GM18511 (cell line): ENCODE results near the gene OTUB2.

Experiments used
- ATAC-seq: cut with Tn5 transposase; IDR thresholded peaks from one replicate; pipeline ENCODE4 v1.9.1; 2021; ENCODE audit warnings: mild to moderate bottlenecking, moderate library complexity; ENCODE audit not compliant: unreplicated experiment

OTUB2 gene

DNA sequence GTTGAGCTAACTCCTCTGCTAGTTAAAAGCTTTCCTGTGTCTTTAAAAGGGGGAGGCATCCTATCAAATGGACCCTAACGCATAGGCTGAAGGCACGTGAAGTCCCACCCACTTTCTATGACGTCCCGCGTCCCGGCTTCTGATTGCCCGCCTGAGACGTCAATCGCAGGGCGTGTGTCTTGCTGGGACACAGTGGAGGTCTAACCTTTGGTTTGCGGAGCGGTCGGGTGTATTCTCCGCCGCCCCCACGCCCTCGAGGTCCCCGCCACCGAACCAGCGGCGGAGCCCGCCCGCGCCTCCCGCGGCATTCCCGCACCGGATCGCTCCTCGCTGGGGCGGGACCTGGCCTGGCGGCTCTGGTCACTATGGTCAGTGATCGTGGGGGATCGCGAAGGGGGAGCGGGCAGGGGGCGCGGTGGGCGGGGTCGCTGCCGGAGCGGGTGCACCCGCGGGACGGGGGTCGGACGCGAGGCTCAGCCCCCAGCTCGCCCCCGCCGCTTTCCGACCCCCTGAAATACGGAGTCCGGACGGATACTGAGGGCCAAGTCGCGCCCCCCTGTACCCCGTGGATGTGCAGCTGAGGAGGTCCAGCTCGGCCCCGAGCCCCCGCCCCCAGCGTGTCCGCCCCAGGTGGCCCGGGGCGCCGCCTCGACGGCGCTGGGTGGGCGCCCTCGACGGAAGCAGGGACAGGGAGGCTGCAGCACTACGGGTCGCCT, at the start of gene OTUB2:
TSS of gene OTUB2 (plus strand) at position 168 of the 716 bp plus-strand sequence. CDS start at position 366, 198 bp downstream.
- peak; percentile 98 for ATAC-seq

- peak; percentile 14 for ATAC-seq
Measured at GRCh38 chr14:93976477-93977057, 49.6 kb upstream of the OTUB2 start, which contains the start of gene ASB2. TSS of gene ASB2 (minus strand) at chr14:93976570. CDS start at chr14:93964539, 12,031 bp downstream.

DNA sequence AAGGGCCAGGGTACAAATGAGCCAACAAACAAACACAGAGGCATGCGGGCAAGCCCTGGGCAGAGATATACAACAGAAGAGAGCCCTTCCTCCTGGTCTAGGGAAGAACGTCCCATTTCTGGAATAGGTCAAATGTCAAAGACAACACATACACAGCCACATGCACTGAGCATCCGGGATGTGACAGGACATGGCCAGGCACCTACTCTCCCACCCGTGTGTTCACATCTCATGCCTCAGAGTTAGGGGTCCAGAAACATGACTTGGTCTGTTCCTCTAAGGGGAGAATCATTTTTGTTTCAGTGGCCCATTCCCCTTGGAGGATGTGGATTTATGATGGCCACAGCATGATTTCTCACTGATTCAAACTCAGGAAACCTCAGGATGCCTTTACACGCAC, 49.0 kb upstream of the OTUB2 start:
- ATAC-seq: no peak

DNA sequence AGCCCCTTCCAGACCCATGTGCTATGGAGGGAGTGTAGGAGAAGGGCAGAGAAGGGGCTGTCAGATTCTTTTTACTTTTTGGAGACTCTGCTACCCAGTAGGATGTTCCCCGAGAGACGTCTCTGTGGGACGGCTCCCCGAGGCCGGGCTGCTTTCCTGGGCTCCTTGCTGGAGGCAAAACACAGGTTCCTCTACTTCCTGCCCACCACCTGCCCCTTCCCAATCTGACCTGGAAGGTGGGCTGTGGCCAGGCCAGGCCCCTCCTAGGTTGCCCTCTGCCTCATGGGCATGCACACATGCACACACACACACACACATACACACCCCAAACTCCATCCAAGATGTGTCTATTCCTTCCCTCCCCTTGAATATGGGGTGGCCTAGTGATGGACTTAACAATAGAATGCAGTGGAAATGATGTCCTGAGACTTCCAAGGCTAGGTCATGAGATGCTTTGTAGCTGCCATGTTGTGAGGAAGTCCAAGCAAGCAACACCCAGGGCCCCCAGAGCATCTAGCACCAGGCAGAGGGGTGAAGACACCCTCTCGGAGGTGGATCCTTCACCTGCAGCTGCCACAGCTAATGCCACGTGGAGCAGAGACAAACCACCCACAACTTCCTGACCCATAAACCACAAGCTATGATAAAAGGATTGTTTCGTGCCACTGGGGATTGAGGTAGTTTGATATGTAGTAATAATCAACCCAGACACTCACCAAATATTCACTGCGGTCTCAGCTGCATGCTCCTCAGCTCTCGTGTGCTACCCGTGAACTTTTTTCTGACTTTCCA, 48.2 kb upstream of the OTUB2 start:
- peak; percentile 70 for ATAC-seq

GRCh38 chr14:93978735-93979134, 47.4 kb upstream of the OTUB2 start:
- peak; percentile 8 for ATAC-seq

- ATAC-seq: no peak
Measured at GRCh38 chr14:93980456-93981201, 45.5 kb upstream of the OTUB2 start.

DNA sequence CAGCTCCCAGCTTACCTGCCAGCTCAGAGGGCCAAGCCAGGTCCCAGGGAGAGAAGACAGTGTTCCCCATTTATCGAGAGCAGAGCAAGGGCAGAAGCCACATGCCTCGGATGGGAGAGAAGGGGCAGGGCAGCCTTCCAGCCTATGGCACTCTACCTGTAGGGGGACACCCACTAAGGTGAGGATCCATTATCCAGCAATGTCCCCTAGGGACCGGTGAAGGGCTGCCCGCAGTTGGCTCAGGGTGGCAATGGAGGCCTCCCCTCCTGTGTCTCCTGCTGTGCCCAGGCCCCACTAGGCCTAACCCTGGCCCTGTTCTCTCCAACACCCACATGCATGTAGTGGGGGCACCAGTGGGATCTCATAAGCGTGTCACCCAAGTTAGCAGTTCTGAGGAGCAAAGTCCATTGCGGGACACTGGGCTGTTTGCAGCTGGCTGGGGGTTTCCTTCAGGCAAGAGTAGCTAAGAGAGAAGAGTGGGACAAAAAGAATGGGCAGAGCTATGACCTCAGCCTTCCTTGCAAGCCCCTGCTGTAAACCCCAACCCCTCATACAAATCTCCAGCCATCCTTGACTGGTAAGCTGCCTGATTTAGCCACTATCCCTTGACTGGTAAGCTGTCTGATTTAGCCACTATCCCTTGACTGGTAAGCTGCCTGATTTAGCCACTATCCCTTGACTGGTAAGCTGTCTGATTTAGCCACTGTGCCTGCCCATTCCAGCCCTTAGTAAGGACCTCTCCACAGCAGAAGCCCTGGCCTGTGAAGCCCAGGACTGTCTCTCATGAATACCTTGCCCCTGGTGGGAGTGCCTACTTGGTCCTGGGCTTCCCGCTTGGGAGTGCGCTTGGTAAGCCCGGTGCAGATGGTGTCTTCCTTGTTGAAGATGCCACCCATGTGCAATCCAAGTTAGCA, 44.6 kb upstream of the OTUB2 start:
- ATAC-seq: no peak

DNA sequence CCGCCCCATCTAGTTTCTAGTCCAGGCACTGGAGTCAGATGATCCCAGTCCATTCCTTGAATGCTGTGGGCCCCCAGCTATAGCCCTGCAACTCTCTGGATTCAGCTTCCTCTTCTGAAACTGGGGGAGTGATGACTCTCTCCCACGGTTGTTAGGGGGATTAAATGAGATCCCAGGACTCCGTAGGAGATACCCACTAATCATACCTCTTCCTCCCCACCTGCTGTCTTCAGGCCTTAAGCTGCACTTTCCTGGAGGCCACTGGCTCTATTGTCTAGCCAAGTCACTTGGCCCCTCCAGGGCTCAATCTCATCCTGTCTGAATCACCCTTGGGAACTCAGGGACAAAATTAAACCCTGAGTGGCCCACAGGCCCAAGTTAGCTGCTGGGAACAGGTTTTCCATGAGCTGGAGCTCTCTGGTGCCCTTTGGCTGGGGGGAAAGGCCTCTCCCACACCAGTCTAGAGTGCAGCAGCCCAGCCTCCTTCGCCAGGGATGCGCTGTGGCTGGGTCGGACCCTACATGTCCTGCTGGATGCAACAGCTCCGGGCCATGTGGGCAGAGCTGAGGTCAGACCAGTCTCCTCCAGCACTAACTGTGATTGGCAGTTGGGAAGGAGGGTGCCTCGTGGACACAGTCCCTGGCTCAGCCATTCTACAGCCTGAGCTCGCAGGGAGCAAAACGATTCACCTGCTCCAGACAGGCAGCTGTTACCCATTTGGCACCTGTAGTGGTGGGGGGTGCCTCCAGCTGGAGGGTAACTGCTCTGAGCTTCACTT, 43.7 kb upstream of the OTUB2 start:
- ATAC-seq: no peak

DNA sequence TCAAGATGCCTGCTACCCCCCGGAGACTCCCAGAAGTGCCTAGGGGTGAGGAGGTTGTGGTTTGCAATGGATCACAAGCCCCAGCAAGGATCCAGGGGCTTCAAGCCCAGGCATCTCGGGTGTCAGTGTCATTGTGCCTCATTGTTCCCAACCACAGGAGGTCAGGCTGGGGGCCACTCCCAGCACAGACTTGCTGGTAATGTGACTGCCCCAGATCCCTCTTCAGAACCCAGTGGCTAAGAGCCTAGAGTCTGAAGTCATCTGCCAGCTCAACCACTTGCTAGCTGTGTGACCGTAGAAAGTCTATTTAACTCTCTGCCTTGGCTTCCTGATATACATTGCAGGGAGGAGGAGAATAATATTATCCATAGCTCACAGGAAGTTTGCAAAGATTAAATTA, 42.1 kb upstream of the OTUB2 start:
- ATAC-seq: no peak

GRCh38 chr14:93984987-93985410, 41.1 kb upstream of the OTUB2 start:
- ATAC-seq: no peak

DNA sequence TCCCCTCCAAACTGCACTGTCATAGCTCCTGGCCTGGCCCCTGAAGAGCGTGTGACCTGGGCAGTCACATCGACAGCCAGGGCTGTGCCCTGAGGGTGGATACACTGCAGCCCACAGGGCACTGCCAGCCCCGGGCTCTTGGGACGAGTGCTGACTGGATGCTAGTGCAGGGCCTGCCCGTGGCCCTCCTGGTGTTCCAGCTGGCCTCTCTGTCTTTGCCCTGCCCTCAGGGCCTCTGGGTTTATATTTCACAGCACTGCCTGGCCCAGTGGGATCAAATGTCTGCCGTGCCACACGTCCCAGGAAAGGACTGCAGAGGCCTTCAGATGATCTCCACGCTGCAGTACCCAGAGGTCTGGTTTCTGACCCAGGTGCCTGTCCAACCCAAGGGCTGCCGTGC, 39.2 kb upstream of the OTUB2 start:
- ATAC-seq: no peak

- no peak for ATAC-seq
Measured at GRCh38 chr14:93987376-93987775, 38.8 kb upstream of the OTUB2 start.

GRCh38 chr14:93987815-93988476, 38.2 kb upstream of the OTUB2 start:
- ATAC-seq: no peak

DNA sequence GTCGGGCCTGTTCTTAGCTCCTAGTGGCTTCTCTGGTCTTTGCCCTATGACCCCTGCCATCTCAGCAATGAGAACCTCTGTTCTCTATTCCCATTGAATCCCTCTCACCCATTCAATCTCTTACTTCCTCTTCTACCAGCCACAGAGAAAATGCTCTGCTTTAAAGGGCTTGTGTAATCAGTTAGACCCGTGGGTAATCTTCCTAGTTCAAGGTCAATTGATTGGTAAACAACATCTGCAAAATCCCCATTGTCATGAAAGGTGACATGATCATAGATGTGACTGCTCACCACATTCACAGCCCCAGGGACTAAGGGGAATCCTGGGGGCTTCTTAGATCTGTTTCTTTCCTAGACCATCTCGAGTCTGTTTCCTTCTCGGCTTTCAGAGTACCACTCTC, 36.2 kb upstream of the OTUB2 start:
- peak; percentile 65 for ATAC-seq

- ATAC-seq: no peak
Measured at GRCh38 chr14:93991212-93991611, 34.9 kb upstream of the OTUB2 start.

GRCh38 chr14:93991649-93992048, 34.5 kb upstream of the OTUB2 start:
- no peak for ATAC-seq

DNA sequence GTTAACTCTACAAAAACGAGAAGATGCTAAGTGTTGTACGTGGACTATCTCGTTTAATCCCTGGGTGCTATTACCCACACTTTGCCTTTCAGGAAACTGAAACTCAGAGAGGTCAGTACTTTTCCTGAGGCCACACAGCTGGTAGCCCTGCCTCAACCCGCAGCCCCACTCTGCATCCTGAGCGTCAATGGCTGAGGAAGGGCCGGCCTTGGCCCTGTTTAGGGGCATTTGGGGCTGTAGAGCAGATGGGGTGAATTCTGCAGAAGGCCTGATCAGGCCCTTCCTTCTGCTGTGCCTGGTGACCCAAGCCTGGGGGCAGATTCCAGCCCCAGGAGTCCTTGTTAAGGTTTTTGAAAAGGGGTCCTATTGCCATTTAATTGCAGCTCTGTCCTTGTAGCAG, 32.8 kb upstream of the OTUB2 start:
- ATAC-seq: no peak

GRCh38 chr14:93994919-93995682, 31.0 kb upstream of the OTUB2 start:
- ATAC-seq: no peak
